Psoas muscle (tissue), 8 donors: ENCODE results near the gene OR1L6. TPM values are rescaled to one million over a fixed set of nuclear protein-coding genes. Genes with fewer than 3 reads are reported as not detected.

Experiments used
- ATAC-seq, 4 donors: fragments of 200-7000 bp; cut with Tn5 transposase; one replicate each; pipeline ENCODE4 v1.9.1; 2020; ENCODE audit warnings: moderate library complexity in 3 of 4, mild to moderate bottlenecking in 2 of 4
- DNase-seq, 2 donors: peaks; one replicate each; pipeline ENCODE4 v3.0.0-alpha.2; 2020
- H3K27ac ChIP-seq: fragments of 200-600 bp; one replicate; pipeline ENCODE4 v1.8.0; 2022
- H3K27me3 ChIP-seq, 3 donors: fragments of 200-600 bp in 1 of 3; one replicate each; pipeline versions ENCODE4 v1.6.1 to v1.8.0; 2013 to 2022; ENCODE audit warnings: low read length in 2 of 3, mild to moderate bottlenecking in 2 of 3, moderate library complexity in 1 of 3; ENCODE audit not compliant: insufficient read depth in 3 of 3
- H3K36me3 ChIP-seq, 2 donors: fragments of 200-600 bp in 1 of 2; one replicate each; pipeline versions ENCODE4 v1.6.1 to v1.8.0; 2013 to 2022; ENCODE audit warnings: low read depth in 1 of 2, mild to moderate bottlenecking in 1 of 2, moderate library complexity in 1 of 2; ENCODE audit not compliant: insufficient read depth in 1 of 2
- H3K4me1 ChIP-seq: fragments of 200-600 bp; one replicate; pipeline ENCODE4 v1.8.0; 2022
- H3K4me3 ChIP-seq: fragments of 200-600 bp; one replicate; pipeline ENCODE4 v1.8.0; 2022; ENCODE audit warnings: mild to moderate bottlenecking
- H3K9me3 ChIP-seq: fragments of 200-600 bp; one replicate; pipeline ENCODE4 v1.8.0; 2022
- CTCF ChIP-seq: fragments of 200-600 bp; IDR thresholded peaks from one replicate; pipeline ENCODE4 v1.8.0; 2022; ENCODE audit warnings: antibody characterized with exemption
- WGBS, 3 donors: extraction: QIAGEN DNeasy Blood & Tissue Kit; methylation state at CpG; one replicate each; pipeline versions ENCODE4 v1.1.6 to v1.1.7; 2013; 5-methylcytosine and 5-hydroxymethylcytosine counted together
- intact Hi-C, 2 donors: fragments of 100-400 bp; cut with DNase I; formaldehyde crosslinking; loops; one replicate each; pipeline versions ENCODE4 v1.11.0 to v1.14.2; 2022
- polyA plus RNA-seq, 3 donors: library from polyadenylated mRNA; stranded (reverse); fragments of 200-250 nt; gene quantifications; one replicate each; pipeline ENCODE4 v1.2.3, GENCODE V29; 2013
- total RNA-seq, 4 donors: library from RNA; stranded (reverse); fragmentation: NEBNext Ultra II Directional in 2 of 4; extraction: Animal tissue kit (Norgen Biotek cat#: 25700) in 2 of 4; gene quantifications; one replicate each; pipeline versions ENCODE4 v1.2.1 to v1.2.4, GENCODE V29; 2021 to 2023
- donor health status: healthy with polysubstance abuse.
- donor health status: DM: no; HTN: no; CAD: no; lungs with moderate emphysema.
- donor health status: Bipolar disorder and iron deficiency.
- donor health status: healthy.
- donor health status: DM: yes; HTN: yes; CAD: no.
- donor health status: DM: no; HTN: no; CAD: no.
- donor health status: DM: no; HTN: no; CAD: no.
- donor health status: DM: yes; HTN: yes; CAD: no.

The OR1L6 gene
- total and polyA plus RNA-seq, 7 donors, result not detected

- Histone ChIP-seq H3K27ac (no peak within 1 kb of the TSS), H3K4me1 (no peaks in the 10 kb centered on the region), H3K9me3 (no peaks in the 10 kb centered on the region), H3K27me3 (no peaks in the 10 kb centered on the region), H3K4me3 (no peak within 1 kb of the TSS), H3K36me3 (no peaks in the 10 kb centered on the region)
- no peak for DNase-seq
- 88 to 94% (median 90%) methylated on average over 12 of the region's 12 CpGs for WGBS, 3 donors
- TF ChIP-seq CTCF, result no peak
- intact Hi-C loops, result no loop called here
- no peak for ATAC-seq
These were observed 46.7 kb downstream of the OR1L6 start, which contains the start of gene OR5C1 for GRCh38 chr9:122788831-122789230. OR5C1 (plus strand) TSS chr9:122788933; CDS start chr9:122788933, 0 bp downstream.

- WGBS, 3 donors, result 91 to 92% (median 92%) methylated on average over 28 of the region's 28 CpGs
- no peaks in the 10 kb centered on the region for H3K36me3 ChIP-seq
- DNase-seq (no peak), ATAC-seq (no peak)
- intact Hi-C loops, result no loop called here
- TF ChIP-seq CTCF, result no peak
- no peaks in the 10 kb centered on the region for H3K9me3 ChIP-seq
- no peaks in the 10 kb centered on the region for H3K4me1 ChIP-seq
- no peak overlapping the region for H3K27ac ChIP-seq
- no peaks in the 10 kb centered on the region for H3K27me3 ChIP-seq
- H3K4me3 ChIP-seq, result no peak overlapping the region
These were observed 47.3 kb downstream of the OR1L6 start for GRCh38 chr9:122789256-122790046.

- ATAC-seq (no peak), DNase-seq (no peak)
- H3K27ac ChIP-seq, result no peak overlapping the region
- WGBS, 3 donors, result 82 to 84% (median 83%) methylated on average over 5 of the region's 5 CpGs
- no peaks in the 10 kb centered on the region for H3K27me3 ChIP-seq
- intact Hi-C loops, result no loop called here
- H3K4me3 ChIP-seq, result no peak overlapping the region
- no peaks in the 10 kb centered on the region for H3K4me1 ChIP-seq
- H3K9me3 ChIP-seq, result no peaks in the 10 kb centered on the region
- TF ChIP-seq CTCF, result no peak
- H3K36me3 ChIP-seq, result no peaks in the 10 kb centered on the region
These were observed 50.0 kb downstream of the OR1L6 start for GRCh38 chr9:122791872-122792669.

- ATAC-seq (no peak), DNase-seq (no peak)
- no peaks in the 10 kb centered on the region for H3K27me3 ChIP-seq
- TF ChIP-seq CTCF, result no peak
- WGBS, 3 donors, result 78 to 81% (median 78%) methylated on average over 6 of the region's 6 CpGs
- no peak overlapping the region for H3K4me3 ChIP-seq
- no peaks in the 10 kb centered on the region for H3K4me1 ChIP-seq
- H3K9me3 ChIP-seq, result no peaks in the 10 kb centered on the region
- H3K36me3 ChIP-seq, result no peaks in the 10 kb centered on the region
- intact Hi-C loops, result no loop called here
- no peak overlapping the region for H3K27ac ChIP-seq
These were observed 55.4 kb downstream of the OR1L6 start for GRCh38 chr9:122797316-122798063.

Other genes starting within 250 kb of the OR1L6 start
- gene OR1J2, start 231.5 kb upstream of the OR1L6 start, total RNA-seq, result not detected
- gene OR1J2, start 231.5 kb upstream of the OR1L6 start, polyA plus RNA-seq, result not detected
- not detected for gene OR1J4, start 223.2 kb upstream of the OR1L6 start, total RNA-seq
- not detected for gene OR1J4, start 223.2 kb upstream of the OR1L6 start, polyA plus RNA-seq
- gene OR1N1, start 215.0 kb upstream of the OR1L6 start, total RNA-seq, result not detected
- gene OR1N1, start 215.0 kb upstream of the OR1L6 start, polyA plus RNA-seq, result not detected
- not detected for gene OR1N2, start 189.2 kb upstream of the OR1L6 start, total RNA-seq
- gene OR1N2, start 189.2 kb upstream of the OR1L6 start, polyA plus RNA-seq, result not detected
- not detected for gene OR1L8, start 158.9 kb upstream of the OR1L6 start, total RNA-seq
- not detected for gene OR1L8, start 158.9 kb upstream of the OR1L6 start, polyA plus RNA-seq
- gene OR1Q1, start 127.6 kb upstream of the OR1L6 start, total RNA-seq, result not detected
- not detected for gene OR1Q1, start 127.6 kb upstream of the OR1L6 start, polyA plus RNA-seq
- not detected for gene OR1B1, start 84.7 kb upstream of the OR1L6 start, total RNA-seq
- gene OR1B1, start 84.7 kb upstream of the OR1L6 start, polyA plus RNA-seq, result not detected
- not detected for gene OR1L1, start 80.6 kb upstream of the OR1L6 start, total RNA-seq
- not detected for gene OR1L1, start 80.6 kb upstream of the OR1L6 start, polyA plus RNA-seq
- gene OR1L3, start 67.2 kb upstream of the OR1L6 start, total RNA-seq, result not detected
- gene OR1L3, start 67.2 kb upstream of the OR1L6 start, polyA plus RNA-seq, result not detected
- not detected for gene OR1L4, start 18.3 kb upstream of the OR1L6 start, total RNA-seq
- gene OR1L4, start 18.3 kb upstream of the OR1L6 start, polyA plus RNA-seq, result not detected
- not detected for gene OR5C1, start 46.6 kb downstream of the OR1L6 start, total RNA-seq
- not detected for gene OR5C1, start 46.6 kb downstream of the OR1L6 start, polyA plus RNA-seq
- not detected for gene OR1K1, start 57.8 kb downstream of the OR1L6 start, total RNA-seq
- gene OR1K1, start 57.8 kb downstream of the OR1L6 start, polyA plus RNA-seq, result not detected
- gene PDCL, start 86.3 kb downstream of the OR1L6 start, total RNA-seq, result 1 to 10 TPM; 4.1 to 5.7 (median 4.5) TPM
- 1 to 10 TPM; 3.8 to 5.1 (median 4.7) TPM for gene PDCL, start 86.3 kb downstream of the OR1L6 start, polyA plus RNA-seq
- gene RC3H2, start 163.1 kb downstream of the OR1L6 start, total RNA-seq, result 10 to 100 TPM; 24.8 to 33.7 (median 31.6) TPM
- gene RC3H2, start 163.1 kb downstream of the OR1L6 start, polyA plus RNA-seq, result 10 to 100 TPM in 2 of 3 donors, 1 to 10 TPM in 1; 5.6 to 23.4 (median 11.3) TPM
- gene ZBTB6, start 171.0 kb downstream of the OR1L6 start, total RNA-seq, result 1 to 10 TPM; 6.1 to 8.7 (median 6.4) TPM
- 10 to 100 TPM in 1 of 3 donors, 1 to 10 TPM in 2; 3.9 to 12.6 (median 3.9) TPM for gene ZBTB6, start 171.0 kb downstream of the OR1L6 start, polyA plus RNA-seq
- gene ZBTB26, start 189.2 kb downstream of the OR1L6 start, total RNA-seq, result 1 to 10 TPM; 2.0 to 4.8 (median 2.8) TPM
- gene ZBTB26, start 189.2 kb downstream of the OR1L6 start, polyA plus RNA-seq, result 1 to 10 TPM; 2.2 to 4.3 (median 3.9) TPM
- 10 to 100 TPM; 32.8 to 57.9 (median 39.2) TPM for gene RABGAP1, start 198.7 kb downstream of the OR1L6 start, total RNA-seq
- gene RABGAP1, start 198.7 kb downstream of the OR1L6 start, polyA plus RNA-seq, result 10 to 100 TPM; 15.5 to 33.8 (median 16.1) TPM